Nephron progenitor cell (in vitro differentiated cells): ENCODE results near the gene TBPL1.
"Not testable (repeated sequence)": the region's sequence is repeated elsewhere in the genome, so short reads cannot be mapped to it uniquely, and the experiment has no call there.

Experiments
- DNase-seq: peaks from one replicate; pipeline ENCODE4 v3.0.0; 2021
- H3K27ac Mint-ChIP-seq: 2 replicates; pipeline ENCODE4 v1.8.0; 2021; ENCODE audit warnings: mild to moderate bottlenecking, moderate library complexity, mixed read lengths
- H3K27me3 Mint-ChIP-seq: 2 replicates; pipeline ENCODE4 v1.8.0; 2021; ENCODE audit warnings: mild to moderate bottlenecking, low read depth, mixed read lengths; ENCODE audit not compliant: poor library complexity
- H3K36me3 Mint-ChIP-seq: 2 replicates; pipeline ENCODE4 v1.8.0; 2021; ENCODE audit warnings: low read depth, mixed read lengths
- H3K4me1 Mint-ChIP-seq: 2 replicates; pipeline ENCODE4 v1.8.0; 2021; ENCODE audit warnings: mixed read lengths
- H3K4me3 Mint-ChIP-seq: 2 replicates; pipeline ENCODE4 v1.8.0; 2021; ENCODE audit warnings: mild to moderate bottlenecking, moderate library complexity, mixed read lengths
- H3K9me3 Mint-ChIP-seq: 2 replicates; pipeline ENCODE4 v1.8.0; 2021; ENCODE audit warnings: mild to moderate bottlenecking, moderate library complexity, mixed read lengths
- TF ChIP-seq, protein P1 (sequence below): fragments of 200-600 bp; sonication (generic); IDR thresholded peaks from 2 replicates; pipeline ENCODE4 v1.5.0; 2021; ENCODE audit warnings: antibody characterized with exemption

Gene TBPL1

DNA sequence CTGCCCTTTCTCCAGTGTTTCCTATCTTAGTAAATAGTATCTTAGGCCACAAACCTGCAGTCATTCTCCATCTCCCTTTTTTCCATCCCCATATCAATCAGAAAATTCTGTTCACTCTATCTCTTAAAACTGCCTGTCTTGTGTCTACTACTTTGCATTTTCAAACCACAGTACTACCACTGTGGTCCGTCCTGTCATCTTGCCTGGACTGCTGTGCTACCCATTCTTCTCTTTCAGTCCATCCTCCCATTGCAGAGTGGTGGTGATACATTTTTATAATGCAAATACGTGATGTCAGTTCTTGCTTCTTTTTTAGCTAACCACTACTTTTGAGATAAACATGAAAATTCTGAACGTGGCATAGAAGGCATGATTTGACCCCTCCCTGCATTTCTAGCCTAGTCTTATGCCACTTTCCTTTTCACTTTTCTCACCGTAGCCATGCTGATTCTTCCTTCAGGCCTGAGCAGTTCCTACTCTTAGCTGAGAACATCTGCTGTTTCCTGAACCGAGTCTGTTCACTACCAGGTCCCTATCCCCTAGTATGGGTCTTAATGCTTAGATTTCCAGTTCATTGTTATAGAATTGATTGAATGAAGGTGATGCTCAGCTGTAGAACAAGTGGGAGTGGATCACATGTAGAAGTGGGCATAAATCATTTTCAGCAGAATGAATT is 13.8 kb downstream of the TBPL1 start:
- H3K27me3 Mint-ChIP-seq: no peaks in the 10 kb centered on the region
- DNase-seq: no peak
- no peak overlapping the region for H3K4me3 Mint-ChIP-seq
- H3K4me1 Mint-ChIP-seq: peaks cover 5% of the 10 kb centered on the region
- peak overlapping the region; percentile 25 for H3K27ac Mint-ChIP-seq
- H3K9me3 Mint-ChIP-seq: no peaks in the 10 kb centered on the region
- H3K36me3 Mint-ChIP-seq: peaks cover 14% of the 10 kb centered on the region
- TF ChIP-seq, protein P1, sequence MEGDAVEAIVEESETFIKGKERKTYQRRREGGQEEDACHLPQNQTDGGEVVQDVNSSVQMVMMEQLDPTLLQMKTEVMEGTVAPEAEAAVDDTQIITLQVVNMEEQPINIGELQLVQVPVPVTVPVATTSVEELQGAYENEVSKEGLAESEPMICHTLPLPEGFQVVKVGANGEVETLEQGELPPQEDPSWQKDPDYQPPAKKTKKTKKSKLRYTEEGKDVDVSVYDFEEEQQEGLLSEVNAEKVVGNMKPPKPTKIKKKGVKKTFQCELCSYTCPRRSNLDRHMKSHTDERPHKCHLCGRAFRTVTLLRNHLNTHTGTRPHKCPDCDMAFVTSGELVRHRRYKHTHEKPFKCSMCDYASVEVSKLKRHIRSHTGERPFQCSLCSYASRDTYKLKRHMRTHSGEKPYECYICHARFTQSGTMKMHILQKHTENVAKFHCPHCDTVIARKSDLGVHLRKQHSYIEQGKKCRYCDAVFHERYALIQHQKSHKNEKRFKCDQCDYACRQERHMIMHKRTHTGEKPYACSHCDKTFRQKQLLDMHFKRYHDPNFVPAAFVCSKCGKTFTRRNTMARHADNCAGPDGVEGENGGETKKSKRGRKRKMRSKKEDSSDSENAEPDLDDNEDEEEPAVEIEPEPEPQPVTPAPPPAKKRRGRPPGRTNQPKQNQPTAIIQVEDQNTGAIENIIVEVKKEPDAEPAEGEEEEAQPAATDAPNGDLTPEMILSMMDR: no peak

DNA sequence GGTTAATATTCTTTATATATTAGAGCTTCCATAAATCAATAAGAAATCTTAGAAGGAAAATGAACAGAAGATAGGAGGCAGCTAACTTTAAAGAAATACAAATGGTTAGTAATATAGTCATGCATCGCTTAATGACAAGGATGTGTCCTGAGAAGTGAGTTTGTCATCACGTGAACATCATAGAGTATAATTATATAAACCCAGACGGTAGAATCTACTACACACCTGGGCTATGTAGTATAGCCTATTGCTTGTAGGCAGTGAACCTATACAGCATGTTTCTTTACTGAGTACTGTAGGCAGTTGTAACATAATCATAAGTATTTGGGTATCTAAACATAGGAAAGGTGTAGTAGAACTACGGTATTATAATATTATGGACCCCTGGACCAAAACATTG is 14.3 kb downstream of the TBPL1 start:
- peaks cover 9% of the 10 kb centered on the region for H3K36me3 Mint-ChIP-seq
- H3K4me1 Mint-ChIP-seq: peaks cover 5% of the 10 kb centered on the region
- TF ChIP-seq, protein P1: no peak
- no peak overlapping the region for H3K4me3 Mint-ChIP-seq
- DNase-seq: no peak
- H3K9me3 Mint-ChIP-seq: no peaks in the 10 kb centered on the region
- H3K27ac Mint-ChIP-seq: no peak overlapping the region
- no peaks in the 10 kb centered on the region for H3K27me3 Mint-ChIP-seq

DNA sequence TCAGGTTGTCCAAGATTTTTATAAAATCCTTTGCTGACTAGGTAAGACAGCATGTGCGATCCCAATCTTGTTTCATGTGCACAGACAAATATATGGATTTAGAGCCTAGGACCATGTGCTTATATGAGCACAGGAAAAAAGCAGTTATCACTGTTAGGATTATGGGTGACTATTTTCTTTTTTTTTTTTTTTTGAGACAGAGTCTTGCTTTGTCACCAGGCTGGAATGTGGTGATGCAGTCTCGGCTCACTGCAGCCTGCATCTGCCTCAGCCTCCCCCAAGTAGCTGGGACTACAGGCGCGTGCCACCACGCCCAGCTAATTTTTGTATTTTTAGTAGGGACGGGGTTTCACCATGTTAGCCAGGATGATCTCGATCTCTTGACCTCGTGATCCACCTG is 14.8 kb downstream of the TBPL1 start:
- H3K36me3 Mint-ChIP-seq, H3K27me3 Mint-ChIP-seq, H3K4me3 Mint-ChIP-seq, H3K4me1 Mint-ChIP-seq, H3K9me3 Mint-ChIP-seq, DNase-seq, H3K27ac Mint-ChIP-seq: not testable (repeated sequence)

DNA sequence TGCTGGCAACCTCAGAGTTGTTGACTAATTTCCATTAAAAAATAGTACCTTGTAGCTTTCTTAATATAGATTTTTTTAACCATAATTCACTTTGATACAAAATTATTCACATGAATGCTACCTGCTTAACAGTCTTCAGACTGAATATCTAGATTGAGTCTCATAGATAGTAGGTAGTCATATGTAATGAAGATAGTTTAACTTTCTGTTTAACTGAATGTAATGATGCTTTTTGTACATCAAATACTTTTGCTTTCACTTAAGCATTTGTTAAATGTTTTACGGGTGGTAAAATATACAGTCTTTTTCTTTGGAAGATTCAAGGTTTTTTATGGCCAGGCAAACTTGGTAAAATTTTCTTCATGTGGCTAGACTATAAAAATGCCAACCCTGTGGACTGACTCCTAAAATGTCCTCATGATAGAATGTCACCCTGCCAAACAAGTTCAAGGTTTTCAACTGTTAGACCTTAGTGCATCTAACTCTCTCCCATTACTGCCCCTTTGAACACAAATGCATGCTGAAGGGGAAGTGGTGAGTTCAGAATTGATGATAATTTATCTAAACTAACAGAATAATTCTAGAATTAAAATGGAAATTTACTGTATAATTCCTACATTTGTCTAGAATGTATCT is 16.4 kb downstream of the TBPL1 start:
- TF ChIP-seq, protein P1: no peak
- Mint-ChIP-seq H3K27ac (no peak overlapping the region), H3K9me3 (no peaks in the 10 kb centered on the region), H3K36me3 (no peaks in the 10 kb centered on the region), H3K27me3 (no peaks in the 10 kb centered on the region), H3K4me3 (no peak overlapping the region), H3K4me1 (peaks cover 5% of the 10 kb centered on the region)
- DNase-seq: no peak

GRCh38 chr6:133969921-133970295 is 16.9 kb downstream of the TBPL1 start:
- Mint-ChIP-seq H3K4me3 (no peak overlapping the region), H3K27ac (no peak overlapping the region), H3K9me3 (no peaks in the 10 kb centered on the region), H3K4me1 (peaks cover 5% of the 10 kb centered on the region), H3K36me3 (no peaks in the 10 kb centered on the region), H3K27me3 (no peaks in the 10 kb centered on the region)
- no peak for DNase-seq
- TF ChIP-seq, protein P1: no peak

GRCh38 chr6:133971861-133972260 is 18.8 kb downstream of the TBPL1 start:
- Mint-ChIP-seq H3K27ac (no peak overlapping the region), H3K4me3 (no peak overlapping the region), H3K36me3 (no peaks in the 10 kb centered on the region), H3K27me3 (no peaks in the 10 kb centered on the region), H3K4me1 (peaks cover 5% of the 10 kb centered on the region), H3K9me3 (no peaks in the 10 kb centered on the region)
- no peak for DNase-seq
- TF ChIP-seq, protein P1: no peak
